Hepatocyte (in vitro differentiated cells): Measurements from ENCODE around the gene FRAS1. TPM values are rescaled to one million over a fixed set of nuclear protein-coding genes. Genes with fewer than 3 reads are reported as not detected.

ENCODE experiments used
- DNase-seq: peaks from one replicate; pipeline ENCODE4 v3.0.0-alpha.2; 2016; ENCODE audit warnings: low spot score
- H2AFZ ChIP-seq: fragments of 200-600 bp; sonication (generic); 2 replicates; pipeline ENCODE4 v1.6.0; 2016; ENCODE audit warnings: antibody characterized with exemption, mild to moderate bottlenecking
- H3K27ac ChIP-seq: fragments of 200-600 bp; sonication (generic); 2 replicates; pipeline ENCODE4 v1.5.1; 2016; ENCODE audit warnings: mild to moderate bottlenecking
- H3K27me3 ChIP-seq: fragments of 200-600 bp; sonication (generic); 2 replicates; pipeline ENCODE4 v1.6.1; 2016
- H3K36me3 ChIP-seq: fragments of 200-600 bp; sonication (generic); replicated peaks from 2 replicates; pipeline ENCODE4 v1.5.1; 2016; ENCODE audit warnings: low read depth; ENCODE audit not compliant: insufficient read depth
- H3K4me1 ChIP-seq: fragments of 200-600 bp; sonication (generic); 2 replicates; pipeline ENCODE4 v1.5.1; 2016; ENCODE audit warnings: mild to moderate bottlenecking, moderate library complexity; ENCODE audit not compliant: insufficient read depth
- H3K4me2 ChIP-seq: fragments of 200-600 bp; sonication (generic); 2 replicates; pipeline ENCODE4 v1.6.0; 2016
- H3K4me3 ChIP-seq: fragments of 200-600 bp; sonication (generic); 2 replicates; pipeline ENCODE4 v1.5.1; 2016; ENCODE audit warnings: mild to moderate bottlenecking
- H3K79me2 ChIP-seq: fragments of 200-600 bp; sonication (generic); 2 replicates; pipeline ENCODE4 v1.6.0; 2017; ENCODE audit warnings: mild to moderate bottlenecking
- H3K9me2 ChIP-seq: fragments of 200-600 bp; sonication (generic); replicated peaks from 2 replicates; pipeline ENCODE4 v1.6.0; 2017; ENCODE audit warnings: mild to moderate bottlenecking; ENCODE audit not compliant: insufficient read depth
- H3K9me3 ChIP-seq: fragments of 200-600 bp; sonication (generic); 2 replicates; pipeline ENCODE4 v1.5.1; 2016; ENCODE audit warnings: low read depth, mild to moderate bottlenecking
- H4K20me1 ChIP-seq: fragments of 200-600 bp; sonication (generic); 2 replicates; pipeline ENCODE4 v1.6.0; 2016; ENCODE audit warnings: mild to moderate bottlenecking; ENCODE audit not compliant: insufficient read depth, poor library complexity, severe bottlenecking
- CTCF ChIP-seq: fragments of 200-600 bp; sonication (generic); IDR thresholded peaks from 2 replicates; pipeline ENCODE4 v1.5.1; 2016; ENCODE audit warnings: antibody characterized with exemption, mild to moderate bottlenecking; ENCODE audit not compliant: poor library complexity
- EZH2 ChIP-seq: fragments of 200-600 bp; sonication (generic); IDR thresholded peaks from 2 replicates; pipeline ENCODE4 v1.6.1; 2016; ENCODE audit warnings: antibody characterized with exemption, mild to moderate bottlenecking, borderline replicate concordance
- EZH2phosphoT487 ChIP-seq: fragments of 200-600 bp; sonication (generic); IDR thresholded peaks from one replicate; pipeline ENCODE4 v1.6.1; 2018; ENCODE audit warnings: antibody characterized with exemption, mild to moderate bottlenecking, low read depth, moderate library complexity; ENCODE audit not compliant: unreplicated experiment, severe bottlenecking
- WGBS: methylation state at CpG from one replicate; pipeline ENCODE4 v1.1.6; 2016; ENCODE audit warnings: low lambda C conversion rate; ENCODE audit errors: missing lambda C conversion rate; 5-methylcytosine and 5-hydroxymethylcytosine counted together
- polyA plus RNA-seq: library from polyadenylated mRNA; unstranded; fragments of >200 nt; fragmentation: Nextera tagmentation; extraction: Ambion mirVana; gene quantifications from 2 replicates; pipeline ENCODE4 v1.2.1, GENCODE V29; 2016
- total RNA-seq: library from RNA; depleted of rRNA; stranded (reverse); fragments of >200 nt; gene quantifications from 2 replicates; pipeline ENCODE4 v1.2.3, GENCODE V29; 2014

FRAS1 gene
- total and polyA plus RNA-seq, 2 experiments from 2014 or later = 9.3 to 38.5 TPM

GRCh38 chr4:78162821-78163220, 105.7 kb downstream of the FRAS1 start:
- peaks cover 6% of the 10 kb centered on the region for H3K4me1 ChIP-seq
- H3K4me2 ChIP-seq = peak overlapping the region; percentile 62
- H3K4me3 ChIP-seq = no peak overlapping the region
- no peak for TF ChIP-seq EZH2
- TF ChIP-seq EZH2phosphoT487 = no peak
- TF ChIP-seq CTCF = no peak
- no peaks in the 10 kb centered on the region for H3K27me3 ChIP-seq
- no peaks in the 10 kb centered on the region for H3K9me3 ChIP-seq
- no peaks in the 10 kb centered on the region for H3K9me2 ChIP-seq
- no peak for DNase-seq
- no peaks in the 10 kb centered on the region for H3K36me3 ChIP-seq
- peak overlapping the region; percentile 5 for H2AFZ ChIP-seq
- H3K79me2 ChIP-seq = peaks cover 39% of the 10 kb centered on the region
- H4K20me1 ChIP-seq = no peaks in the 10 kb centered on the region
- 53% methylated on average over 3 of the region's 3 CpGs for WGBS
- H3K27ac ChIP-seq = no peak overlapping the region

- no peaks in the 10 kb centered on the region for H4K20me1 ChIP-seq
- no peaks in the 10 kb centered on the region for H3K36me3 ChIP-seq
- no peak for TF ChIP-seq EZH2phosphoT487
- TF ChIP-seq EZH2 = no peak
- no peak overlapping the region for H3K4me2 ChIP-seq
- H3K4me3 ChIP-seq = no peak overlapping the region
- no peaks in the 10 kb centered on the region for H3K9me3 ChIP-seq
- peaks cover 6% of the 10 kb centered on the region for H3K4me1 ChIP-seq
- no peaks in the 10 kb centered on the region for H3K27me3 ChIP-seq
- no peak overlapping the region for H2AFZ ChIP-seq
- H3K79me2 ChIP-seq = peaks cover 18% of the 10 kb centered on the region
- whole genome bisulfite sequencing = 81% methylated on average over 2 of the region's 2 CpGs
- DNase-seq = peak; percentile 37
- H3K27ac ChIP-seq = peak overlapping the region; percentile 26
- H3K9me2 ChIP-seq = no peaks in the 10 kb centered on the region
Observed at GRCh38 chr4:78165758-78166157, 108.6 kb downstream of the FRAS1 start.

DNA sequence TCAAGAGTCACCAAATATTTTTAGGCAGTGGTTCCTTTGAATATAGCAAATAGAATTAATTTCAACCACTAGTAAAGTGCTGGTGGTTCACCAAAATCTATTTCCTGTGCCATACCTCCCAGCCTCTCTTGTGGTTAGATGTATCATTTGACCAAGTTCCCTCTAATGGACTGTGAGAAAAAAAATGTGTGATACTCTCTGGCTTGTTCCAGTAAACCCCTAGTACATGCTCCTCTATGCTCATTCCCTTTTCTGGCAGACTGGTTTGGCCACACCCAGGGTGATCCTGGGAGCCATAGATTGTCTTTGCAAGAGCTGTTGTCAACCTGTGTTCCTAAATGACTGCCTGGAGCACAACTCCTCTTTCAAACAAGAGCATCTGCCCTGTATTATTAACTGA, 109.5 kb downstream of the FRAS1 start:
- no peak overlapping the region for H2AFZ ChIP-seq
- no peak for DNase-seq
- H4K20me1 ChIP-seq = no peaks in the 10 kb centered on the region
- no peak overlapping the region for H3K4me3 ChIP-seq
- H3K4me2 ChIP-seq = no peak overlapping the region
- peaks cover 13% of the 10 kb centered on the region for H3K79me2 ChIP-seq
- H3K9me2 ChIP-seq = no peaks in the 10 kb centered on the region
- H3K27me3 ChIP-seq = no peaks in the 10 kb centered on the region
- H3K36me3 ChIP-seq = no peaks in the 10 kb centered on the region
- H3K27ac ChIP-seq = no peak overlapping the region
- TF ChIP-seq EZH2phosphoT487 (no peak), EZH2 (no peak), CTCF (no peak)
- H3K4me1 ChIP-seq = peaks cover 6% of the 10 kb centered on the region
- no peaks in the 10 kb centered on the region for H3K9me3 ChIP-seq

DNA sequence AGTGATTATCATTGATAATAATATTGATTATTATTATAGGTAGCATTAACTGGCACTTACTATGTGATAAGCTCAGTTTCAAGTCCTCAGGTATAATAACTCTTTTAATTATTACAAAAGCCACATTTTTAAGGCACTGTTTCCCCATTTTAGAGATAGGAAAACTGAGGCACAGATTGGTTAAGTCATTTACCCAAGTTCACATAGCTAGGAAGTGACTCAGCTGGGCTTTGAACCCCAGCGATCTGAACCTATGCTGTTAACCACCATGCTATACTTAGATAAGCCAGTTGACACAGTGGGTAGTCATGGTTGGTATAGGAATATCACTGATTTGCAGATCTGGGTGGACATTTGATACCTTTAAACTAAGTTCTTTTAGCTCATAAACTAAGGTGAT, 110.4 kb downstream of the FRAS1 start:
- Histone ChIP-seq H2AFZ (no peak overlapping the region), H3K27me3 (no peaks in the 10 kb centered on the region), H3K4me2 (no peak overlapping the region), H3K9me3 (no peaks in the 10 kb centered on the region), H3K36me3 (no peaks in the 10 kb centered on the region), H3K4me3 (no peak overlapping the region), H3K27ac (no peak overlapping the region), H3K9me2 (no peaks in the 10 kb centered on the region), H3K4me1 (peaks cover 6% of the 10 kb centered on the region), H3K79me2 (peaks cover 14% of the 10 kb centered on the region), H4K20me1 (no peaks in the 10 kb centered on the region)
- WGBS = 78% methylated on average over 1 of the region's 1 CpG
- no peak for TF ChIP-seq CTCF
- TF ChIP-seq EZH2phosphoT487 = no peak
- no peak for TF ChIP-seq EZH2
- DNase-seq = no peak
